Lower leg skin (tissue), 4 donors: Measurements from ENCODE around the gene CENPVL3. TPM values are rescaled to one million over a fixed set of nuclear protein-coding genes. Genes with fewer than 3 reads are reported as not detected.

Source experiments
- DNase-seq, 2 donors: peaks; one replicate each; pipeline ENCODE4 v3.0.0-alpha.2; 2019; ENCODE audit warnings: low spot score in 2 of 2
- H3K4me3 ChIP-seq: fragments of 200-600 bp; sonication (generic); 2 replicates; pipeline ENCODE4 v1.5.1; 2017; ENCODE audit warnings: mild to moderate bottlenecking, low read depth; ENCODE audit not compliant: poor library complexity, severe bottlenecking
- POLR2A ChIP-seq, 2 donors: fragments of 450-650 bp; IDR thresholded peaks; one replicate each; pipeline ENCODE4 v1.6.1; 2016 to 2017; ENCODE audit warnings: antibody characterized with exemption in 2 of 2, mild to moderate bottlenecking in 1 of 2, moderate library complexity in 1 of 2
- WGBS, 2 donors: methylation state at CpG; one replicate each; pipeline ENCODE4 v1.1.5; 2018; 5-methylcytosine and 5-hydroxymethylcytosine counted together
- intact Hi-C: fragments of 100-400 bp; cut with DNase I; formaldehyde crosslinking; loops from one replicate; pipeline ENCODE4 v1.15.0; 2023; ENCODE audit warnings: low total_unique reads
- total RNA-seq, 4 donors: library from RNA; depleted of rRNA; stranded (reverse); fragments of >200 nt; gene quantifications; one replicate each; pipeline ENCODE4 v1.1.0, GENCODE V29; 2016
- TF ChIP-seq, protein P1 (sequence below), 3 donors: fragments of 450-650 bp; IDR thresholded peaks; one replicate each; pipeline ENCODE4 v1.5.1; 2016; ENCODE audit warnings: antibody characterized with exemption in 3 of 3, mild to moderate bottlenecking in 3 of 3, moderate library complexity in 2 of 3

Gene CENPVL3
- total RNA-seq, 4 donors from 2014 or later: not detected

DNA sequence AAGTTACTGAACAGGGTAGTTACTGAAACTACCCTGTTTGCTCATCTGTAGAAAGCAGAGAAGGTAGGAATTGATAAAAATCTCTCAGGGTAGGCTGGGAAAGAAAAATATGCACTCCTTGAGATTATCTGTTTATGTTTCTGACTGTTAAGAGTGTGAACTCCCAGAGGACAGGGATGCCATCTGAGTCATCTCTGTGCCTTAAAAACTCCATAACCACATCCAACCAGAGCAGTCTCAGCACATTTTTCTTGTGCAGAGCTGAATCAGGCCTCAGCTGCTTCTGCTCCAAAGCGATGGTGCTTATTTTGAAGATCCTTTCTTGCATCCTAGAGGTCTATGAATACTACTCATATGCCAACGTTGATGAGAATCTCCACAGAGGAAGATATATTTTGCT, 9.9 kb downstream of the CENPVL3 start:
- 44 to 46% methylated on average over 2 of the region's 2 CpGs for WGBS, 2 donors
- intact Hi-C loops: no loop called here
- TF ChIP-seq, protein P1, sequence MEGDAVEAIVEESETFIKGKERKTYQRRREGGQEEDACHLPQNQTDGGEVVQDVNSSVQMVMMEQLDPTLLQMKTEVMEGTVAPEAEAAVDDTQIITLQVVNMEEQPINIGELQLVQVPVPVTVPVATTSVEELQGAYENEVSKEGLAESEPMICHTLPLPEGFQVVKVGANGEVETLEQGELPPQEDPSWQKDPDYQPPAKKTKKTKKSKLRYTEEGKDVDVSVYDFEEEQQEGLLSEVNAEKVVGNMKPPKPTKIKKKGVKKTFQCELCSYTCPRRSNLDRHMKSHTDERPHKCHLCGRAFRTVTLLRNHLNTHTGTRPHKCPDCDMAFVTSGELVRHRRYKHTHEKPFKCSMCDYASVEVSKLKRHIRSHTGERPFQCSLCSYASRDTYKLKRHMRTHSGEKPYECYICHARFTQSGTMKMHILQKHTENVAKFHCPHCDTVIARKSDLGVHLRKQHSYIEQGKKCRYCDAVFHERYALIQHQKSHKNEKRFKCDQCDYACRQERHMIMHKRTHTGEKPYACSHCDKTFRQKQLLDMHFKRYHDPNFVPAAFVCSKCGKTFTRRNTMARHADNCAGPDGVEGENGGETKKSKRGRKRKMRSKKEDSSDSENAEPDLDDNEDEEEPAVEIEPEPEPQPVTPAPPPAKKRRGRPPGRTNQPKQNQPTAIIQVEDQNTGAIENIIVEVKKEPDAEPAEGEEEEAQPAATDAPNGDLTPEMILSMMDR (IDR thresholded peaks at IDR 0.05): no peak
- TF ChIP-seq POLR2A (IDR thresholded peaks at IDR 0.05): no peak
- DNase-seq: no peak
- no peak overlapping the region for H3K4me3 ChIP-seq

DNA sequence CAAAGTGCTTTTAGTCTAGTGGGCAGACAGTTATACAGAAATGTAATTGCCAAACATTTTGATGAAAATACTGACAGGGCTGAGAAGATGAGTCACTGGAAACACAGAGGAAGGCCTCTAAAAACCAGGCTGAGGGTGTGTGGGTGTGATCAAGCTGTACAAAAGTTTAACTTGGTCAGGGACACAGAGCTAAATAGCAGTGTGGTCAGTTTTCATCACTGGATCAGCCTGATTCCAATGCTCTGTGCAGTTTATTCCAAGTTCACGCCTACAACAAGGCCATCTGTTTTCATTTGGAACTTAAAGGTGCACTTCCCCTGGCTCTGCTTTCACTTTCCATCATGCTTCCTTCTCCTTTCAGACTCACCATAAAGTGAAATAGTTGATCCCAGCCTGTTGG, 10.6 kb downstream of the CENPVL3 start:
- TF ChIP-seq POLR2A (IDR thresholded peaks at IDR 0.05): no peak
- TF ChIP-seq, protein P1 (IDR thresholded peaks at IDR 0.05): no peak
- intact Hi-C loops: no loop called here
- DNase-seq: no peak
- H3K4me3 ChIP-seq: no peak overlapping the region
- WGBS, 2 donors: 33 to 52% methylated on average over 1 of the region's 1 CpG

DNA sequence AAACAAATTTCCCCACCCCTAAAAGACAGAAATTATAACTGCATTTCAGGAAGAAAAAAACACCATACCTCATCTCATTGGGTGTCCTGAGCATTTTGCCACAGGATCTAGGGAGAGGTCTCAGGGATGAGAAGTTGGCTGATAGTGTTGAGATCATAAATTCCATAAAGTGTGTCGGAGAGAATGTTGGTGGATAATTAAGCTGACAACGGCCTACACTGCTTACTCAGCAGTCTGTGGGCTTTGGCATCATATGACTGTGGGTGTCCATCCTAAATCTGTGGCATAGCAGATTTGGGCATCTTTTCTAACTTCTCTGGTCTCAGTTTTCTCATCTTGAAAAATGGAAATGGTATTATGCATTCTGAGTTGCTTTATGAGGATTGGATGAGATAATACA, 12.3 kb downstream of the CENPVL3 start:
- TF ChIP-seq, protein P1 (IDR thresholded peaks at IDR 0.05): no peak
- TF ChIP-seq POLR2A (IDR thresholded peaks at IDR 0.05): no peak
- no peak for DNase-seq
- H3K4me3 ChIP-seq: no peak overlapping the region
- WGBS, 2 donors: 47 to 70% methylated on average over 2 of the region's 2 CpGs
- intact Hi-C loops: no loop called here

DNA sequence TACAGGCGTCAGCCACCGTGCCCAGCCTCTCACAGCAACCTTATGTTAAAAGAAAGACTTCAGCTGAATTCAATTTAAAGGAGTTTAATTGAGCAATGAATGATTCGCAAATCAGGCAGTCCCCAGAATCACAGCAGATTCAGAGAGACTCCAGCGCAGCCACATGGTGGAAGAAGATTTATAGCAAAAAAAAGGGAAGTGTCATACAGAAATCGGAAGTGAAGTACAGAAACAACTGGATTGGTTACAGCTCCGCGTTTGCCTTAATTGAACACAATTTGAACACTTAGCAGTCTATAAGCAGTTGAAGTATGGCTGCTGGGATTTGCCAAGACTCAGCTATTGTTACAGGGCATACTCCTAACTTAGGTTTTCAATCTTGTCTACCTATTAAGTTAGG, 19.8 kb downstream of the CENPVL3 start:
- intact Hi-C loops: no loop called here
- no peak for DNase-seq
- WGBS, 2 donors: 60 to 74% methylated on average over 6 to 7 of the region's 7 CpGs
- TF ChIP-seq, protein P1 (IDR thresholded peaks at IDR 0.05): no peak
- no peak for TF ChIP-seq POLR2A (IDR thresholded peaks at IDR 0.05)
- no peak overlapping the region for H3K4me3 ChIP-seq

DNA sequence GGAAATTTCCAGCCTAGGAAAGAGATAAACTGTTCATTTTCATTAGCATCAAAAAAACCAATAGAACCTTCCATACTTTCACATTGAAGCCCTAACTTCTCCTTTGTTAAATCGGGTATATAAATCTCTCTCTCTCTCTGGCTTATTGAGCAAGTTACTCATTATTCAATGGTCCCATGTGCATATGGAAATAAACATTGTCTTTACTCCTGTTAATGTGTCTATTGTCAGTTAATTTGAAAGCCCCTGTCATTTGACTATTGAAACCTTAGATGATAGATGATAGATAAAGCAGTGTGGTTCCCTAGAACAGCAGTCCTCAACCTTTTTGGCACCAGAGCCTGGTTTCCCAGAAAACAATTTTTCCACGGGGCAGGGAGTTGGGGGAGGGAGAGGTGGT, 46.8 kb downstream of the CENPVL3 start:
- no peak for TF ChIP-seq POLR2A (IDR thresholded peaks at IDR 0.05)
- TF ChIP-seq, protein P1 (IDR thresholded peaks at IDR 0.05): no peak
- no peak overlapping the region for H3K4me3 ChIP-seq
- DNase-seq: no peak
- 50 to 51% methylated on average over 2 of the region's 2 CpGs for WGBS, 2 donors
- intact Hi-C loops: no loop called here

DNA sequence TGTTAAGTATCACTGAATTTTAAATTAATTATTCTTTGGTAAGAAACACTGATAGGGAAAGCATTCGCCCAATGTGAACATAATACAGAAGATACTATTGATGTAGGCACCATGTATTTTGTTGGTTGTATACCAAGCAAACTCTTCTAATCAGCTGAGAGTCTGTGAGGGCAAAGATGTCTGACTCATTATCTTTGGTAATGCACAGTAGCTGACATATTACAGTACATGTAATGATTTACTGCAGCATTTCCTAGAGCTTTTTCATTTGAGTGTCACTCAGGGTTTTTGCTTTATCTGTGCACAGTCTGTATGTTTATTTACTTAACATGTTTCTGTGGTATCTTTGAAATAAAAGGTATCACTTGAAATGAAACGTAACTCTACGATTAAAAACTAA, 49.2 kb downstream of the CENPVL3 start:
- no peak for DNase-seq
- TF ChIP-seq, protein P1 (IDR thresholded peaks at IDR 0.05): no peak
- no peak for TF ChIP-seq POLR2A (IDR thresholded peaks at IDR 0.05)
- intact Hi-C loops: no loop called here
- no peak overlapping the region for H3K4me3 ChIP-seq
- WGBS, 2 donors: 74 to 85% methylated on average over 3 of the region's 3 CpGs
